Stomach (tissue), 4 donors: Measurements from ENCODE around the gene MCEMP1.

Source experiments
- POLR2A ChIP-seq, 4 donors: fragments of 450-650 bp; IDR thresholded peaks; one replicate each; pipeline ENCODE4 v1.6.1; 2016; ENCODE audit warnings: antibody characterized with exemption in 4 of 4, control low read depth in 2 of 4, mild to moderate bottlenecking in 1 of 4, moderate library complexity in 1 of 4
- POLR2AphosphoS5 ChIP-seq, 3 donors: sonication (generic); formaldehyde crosslinking; IDR thresholded peaks; one replicate each; pipeline ENCODE4 v1.6.1; 2016; ENCODE audit warnings: antibody characterized with exemption in 3 of 3
- TF ChIP-seq, protein P1 (sequence below), 7 experiments: fragments of 450-650 bp in 4 of 7; fragments of 200-600 bp in 3 of 7; sonication (generic) in 3 of 7; IDR thresholded peaks; one replicate each; pipeline ENCODE4 v1.5.1; 2016 to 2019; ENCODE audit warnings: antibody characterized with exemption in 7 of 7, control low read depth in 2 of 7, mild to moderate bottlenecking in 1 of 7

DNA sequence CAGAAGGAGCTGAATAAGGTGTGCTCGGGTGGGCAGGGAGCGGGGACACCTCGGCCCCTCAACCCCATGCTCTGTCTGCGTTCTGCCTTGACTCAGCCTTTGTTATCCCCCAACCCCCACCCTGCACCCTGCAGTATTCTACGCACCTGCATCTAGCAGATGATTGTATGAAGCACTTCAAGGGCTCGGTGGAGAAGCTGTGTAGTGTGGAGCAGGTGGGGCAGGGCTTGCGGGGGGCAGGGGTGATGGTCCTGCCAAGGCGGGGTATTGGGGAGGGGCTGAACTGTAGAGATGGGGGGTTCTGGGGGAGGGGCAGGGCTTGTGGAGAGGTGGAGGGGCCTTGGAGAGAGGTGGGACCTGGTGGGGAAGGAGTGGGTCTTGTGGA is 33.9 kb upstream of the MCEMP1 start:
- TF ChIP-seq POLR2AphosphoS5 (IDR thresholded peaks at IDR 0.05) (no peak), POLR2A (IDR thresholded peaks at IDR 0.05) (no peak)
- TF ChIP-seq, protein P1, sequence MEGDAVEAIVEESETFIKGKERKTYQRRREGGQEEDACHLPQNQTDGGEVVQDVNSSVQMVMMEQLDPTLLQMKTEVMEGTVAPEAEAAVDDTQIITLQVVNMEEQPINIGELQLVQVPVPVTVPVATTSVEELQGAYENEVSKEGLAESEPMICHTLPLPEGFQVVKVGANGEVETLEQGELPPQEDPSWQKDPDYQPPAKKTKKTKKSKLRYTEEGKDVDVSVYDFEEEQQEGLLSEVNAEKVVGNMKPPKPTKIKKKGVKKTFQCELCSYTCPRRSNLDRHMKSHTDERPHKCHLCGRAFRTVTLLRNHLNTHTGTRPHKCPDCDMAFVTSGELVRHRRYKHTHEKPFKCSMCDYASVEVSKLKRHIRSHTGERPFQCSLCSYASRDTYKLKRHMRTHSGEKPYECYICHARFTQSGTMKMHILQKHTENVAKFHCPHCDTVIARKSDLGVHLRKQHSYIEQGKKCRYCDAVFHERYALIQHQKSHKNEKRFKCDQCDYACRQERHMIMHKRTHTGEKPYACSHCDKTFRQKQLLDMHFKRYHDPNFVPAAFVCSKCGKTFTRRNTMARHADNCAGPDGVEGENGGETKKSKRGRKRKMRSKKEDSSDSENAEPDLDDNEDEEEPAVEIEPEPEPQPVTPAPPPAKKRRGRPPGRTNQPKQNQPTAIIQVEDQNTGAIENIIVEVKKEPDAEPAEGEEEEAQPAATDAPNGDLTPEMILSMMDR (IDR thresholded peaks at IDR 0.05): no peak
